ENCODE results near the gene PRRX2. TPM values are rescaled to one million over a fixed set of nuclear protein-coding genes. Genes with fewer than 3 reads are reported as not detected.

The PRRX2 gene
- total and polyA plus RNA-seq, 2 of the 4 experiments (the other 2 are of a cell fraction) = 12.7 to 35.5 TPM

GRCh38 chr9:129720865-129721545 is 55.6 kb downstream of the PRRX2 start:
- intact Hi-C loops (cut with micrococcal nuclease) = no loop called here
- no TSS peak for BruUV-seq (replicated peaks)

More at GRCh38 chr9:129720865-129721545, 55.6 kb downstream of the PRRX2 start:
- H3K18ac ChIP-seq (ENCODE audit: low read depth, low read length) = no peak overlapping the region
- peaks cover 5% of the 10 kb centered on the region; the same call in 1 of the 2 replicates for H3K4me1 ChIP-seq (ENCODE audit: control insufficient read depth, insufficient read depth, low read length)
- no peak overlapping the region; the same call in 1 of the 2 replicates for H2BK120ac ChIP-seq (ENCODE audit: low read depth, low read length)
- H3K27ac ChIP-seq (ENCODE audit: insufficient read depth, low read length) = no peak overlapping the region
- H3K27me3 ChIP-seq (ENCODE audit: control insufficient read depth, insufficient read depth, low read length) = no peaks in the 10 kb centered on the region
- H2BK5ac ChIP-seq (ENCODE audit: low read depth, low read length, poor library complexity, severe bottlenecking) = no peak overlapping the region
- H2AK9ac ChIP-seq (replicated peaks; ENCODE audit: low read depth, low read length, poor library complexity) = no peak overlapping the region
- H3K4me3 ChIP-seq (ENCODE audit: insufficient read depth, low read depth, low read length) = no peak overlapping the region
- H3K23ac ChIP-seq (ENCODE audit: low read depth, low read length) = no peak overlapping the region
- ChIA-PET POLR2A (ENCODE audit: unreplicated experiment) (no interaction called here), CTCF (no interaction called here)
- H3K14ac ChIP-seq (replicated peaks; ENCODE audit: low read depth, low read length) = no peak overlapping the region
- dilution Hi-C loops (cut with HindIII; ENCODE audit: low sequenced_read_pairs, unreplicated experiment) (no loop called here), in situ Hi-C loops (cut with MboI; ENCODE audit: low sequenced_read_pairs) (no loop called here)
- ATAC-seq (ENCODE audit: low read depth) (no peak), DNase-seq (no peak)
- H3K4ac ChIP-seq (ENCODE audit: low read depth, low read length) = no peak overlapping the region
- peaks cover 33% of the 10 kb centered on the region for H3K36me3 ChIP-seq (ENCODE audit: control insufficient read depth, insufficient read depth, low read length)
- no peak overlapping the region for H3K4me2 ChIP-seq (ENCODE audit: low read depth, low read length)
- no peak overlapping the region for H3K9ac ChIP-seq (ENCODE audit: low read depth, low read length)
- peaks cover 5% of the 10 kb centered on the region; the same call in 1 of the 2 replicates for H4K20me1 ChIP-seq (ENCODE audit: insufficient read depth, low read length)
- no peak overlapping the region for H4K5ac ChIP-seq (ENCODE audit: low read depth, low read length)
- peaks cover 0 to 32% of the 10 kb centered on the region in 2 experiments for H3K79me1 ChIP-seq (ENCODE audit: low read depth in 1 of 2, low read length in 2 of 2)
- no peak overlapping the region for H3K56ac ChIP-seq (ENCODE audit: extremely low read depth, insufficient read depth, low read length)
- no peak overlapping the region for H4K8ac ChIP-seq (ENCODE audit: low read depth in 2 of 2, low read length in 2 of 2)
- no peak overlapping the region for H2BK20ac ChIP-seq (ENCODE audit: low read depth, low read length)
- 94% methylated on average over 8 of the region's 25 CpGs; no CpG with 5 or more reads in 1 of the 2 experiments for WGBS, 2 experiments (ENCODE audit: extremely low coverage in 2 of 2, insufficient read length in 1 of 2)
- H3K9me3 ChIP-seq (ENCODE audit: control insufficient read depth, insufficient read depth, low read length) = no peaks in the 10 kb centered on the region
- peaks cover 12% of the 10 kb centered on the region for H3K9me1 ChIP-seq (ENCODE audit: insufficient read depth, low read length)
- no peak overlapping the region for H2AFZ ChIP-seq (replicated peaks; ENCODE audit: low read length, poor library complexity)
- H2BK15ac ChIP-seq (ENCODE audit: low read depth, low read length) = no peak overlapping the region
- no peak overlapping the region for H4K91ac ChIP-seq (ENCODE audit: insufficient read depth, low read depth, low read length)
- peak overlapping the region; percentile 43; the same call in 1 of the 2 replicates for H2AK5ac ChIP-seq (ENCODE audit: low read depth, low read length)
- TF ChIP-seq FOS (IDR thresholded peaks at IDR 0.05; ENCODE audit: low read depth, low read length) = no peak

Data from IMR-90 (cell line).